NCI-H226 (cell line): ENCODE measurements around the gene AP1S3.
"Not testable (repeated sequence)": the region's sequence is repeated elsewhere in the genome, so short reads cannot be mapped to it uniquely, and the experiment has no call there.

Source experiments
- DNase-seq: peaks from one replicate; pipeline ENCODE4 v3.0.0-alpha.2; 2015

The AP1S3 gene

GRCh38 chr2:223837287-223838061, at the start of gene AP1S3:
AP1S3 (minus strand) TSS chr2:223837582; CDS start chr2:223837450, 132 bp downstream.
- peak; percentile 88 for DNase-seq

GRCh38 chr2:223887127-223887526, 49.7 kb upstream of the AP1S3 start:
- DNase-seq: no peak

GRCh38 chr2:223886726-223887125, 49.3 kb upstream of the AP1S3 start:
- DNase-seq: no peak

- DNase-seq: no peak
Measured at GRCh38 chr2:223884399-223884798, 47.0 kb upstream of the AP1S3 start.

- no peak for DNase-seq
Measured at GRCh38 chr2:223882715-223883114, 45.3 kb upstream of the AP1S3 start.

- no peak for DNase-seq
Measured at GRCh38 chr2:223880796-223881195, 43.4 kb upstream of the AP1S3 start.

GRCh38 chr2:223877721-223878410, 40.5 kb upstream of the AP1S3 start:
- no peak for DNase-seq

GRCh38 chr2:223873672-223874071, 36.3 kb upstream of the AP1S3 start:
- DNase-seq: no peak

GRCh38 chr2:223872772-223873171, 35.4 kb upstream of the AP1S3 start:
- DNase-seq: not testable (repeated sequence)

- DNase-seq: not testable (repeated sequence)
Measured at GRCh38 chr2:223871661-223872060, 34.3 kb upstream of the AP1S3 start.

GRCh38 chr2:223870840-223871611, 33.6 kb upstream of the AP1S3 start:
- no peak for DNase-seq

GRCh38 chr2:223868005-223868404, 30.6 kb upstream of the AP1S3 start:
- no peak for DNase-seq

- DNase-seq: no peak
Measured at GRCh38 chr2:223865907-223866508, 28.6 kb upstream of the AP1S3 start.

GRCh38 chr2:223865124-223865523, 27.7 kb upstream of the AP1S3 start:
- no peak for DNase-seq

GRCh38 chr2:223863491-223863890, 26.1 kb upstream of the AP1S3 start:
- DNase-seq: no peak

GRCh38 chr2:223860809-223861738, 23.7 kb upstream of the AP1S3 start:
- peak; percentile 99 for DNase-seq

- no peak for DNase-seq
Measured at GRCh38 chr2:223859070-223859469, 21.7 kb upstream of the AP1S3 start.

GRCh38 chr2:223856584-223856983, 19.2 kb upstream of the AP1S3 start:
- DNase-seq: peak; percentile 17

GRCh38 chr2:223856021-223856420, 18.6 kb upstream of the AP1S3 start:
- peak; percentile 69 for DNase-seq

GRCh38 chr2:223855426-223855825, 18.0 kb upstream of the AP1S3 start:
- DNase-seq: peak; percentile 64

- no peak for DNase-seq
Measured at GRCh38 chr2:223854741-223855140, 17.4 kb upstream of the AP1S3 start.

- no peak for DNase-seq
Measured at GRCh38 chr2:223853425-223853837, 16.0 kb upstream of the AP1S3 start.
